ENCODE results near the gene TEKT2. TPM values are rescaled to one million over a fixed set of nuclear protein-coding genes. Genes with fewer than 3 reads are reported as not detected.

TEKT2 gene
- total and polyA plus RNA-seq, 2 donors (not counting 3 experiments of a cell fraction or from before 2014, with no cell fraction given) = 0.38 to 0.61 TPM

GRCh38 chr1:36084497-36085115 lies 712 bp downstream of the TEKT2 start:
- Histone ChIP-seq H3K4me2 (ENCODE audit: insufficient read depth, low read length) (peak overlapping the region; percentile 67), H3K9me3 (replicated peaks; ENCODE audit: control insufficient read depth, insufficient read depth, low read length) (no peaks in the 10 kb centered on the region), H4K20me1 (replicated peaks; ENCODE audit: control insufficient read depth, extremely low read depth, insufficient read depth, low read length) (no peaks in the 10 kb centered on the region), H3K9ac (replicated peaks; ENCODE audit: extremely low read depth, insufficient read depth, low read length) (peak overlapping the region; percentile 60), H3K4me1 (ENCODE audit: control insufficient read depth, extremely low read depth, insufficient read depth, low read length) (peaks cover 3% of the 10 kb centered on the region), H3K9me1 (replicated peaks; ENCODE audit: control insufficient read depth, extremely low read depth, insufficient read depth, low read length) (no peaks in the 10 kb centered on the region), H3K36me3 (ENCODE audit: control insufficient read depth in 2 of 2, extremely low read depth in 1 of 2, insufficient read depth in 2 of 2, low read length in 2 of 2) (no peaks in the 10 kb centered on the region), H3K4me3 (replicated peaks in 1 of 3; ENCODE audit: insufficient read depth in 1 of 3, low read depth in 1 of 3, low read length in 3 of 3) (peak overlapping the region; percentile 39 to 58 (median 51)), H3K27me3 (ENCODE audit: control insufficient read depth in 2 of 2, insufficient read depth in 2 of 2, low read length in 2 of 2) (no peaks in the 10 kb centered on the region), H3K27ac (ENCODE audit: insufficient read depth, low read depth, low read length) (no peak overlapping the region), H2AFZ (ENCODE audit: low read depth, low read length) (peak overlapping the region; percentile 89), H3K79me2 (ENCODE audit: control insufficient read depth, insufficient read depth, low read length) (peaks cover 7% of the 10 kb centered on the region)
- POLR2A ChIA-PET = no interaction called here
- BruUV-seq (replicated peaks) = no TSS peak
- TF ChIP-seq EZH2 (IDR thresholded peaks at IDR 0.05; ENCODE audit: borderline replicate concordance, low read depth, low read length, severe bottlenecking) (no peak), MYC (IDR thresholded peaks at IDR 0.05; ENCODE audit: low read depth, low read length) (no peak), CTCF (IDR thresholded peaks at IDR 0.05; ENCODE audit: extremely low read depth in 1 of 2, insufficient read depth in 1 of 2, low read depth in 1 of 2, low read length in 2 of 2) (no peak)
- dilution Hi-C loops (cut with MboI; ENCODE audit: extremely low pct_ligation_motif_present, low sequenced_read_pairs) (no loop called here), intact Hi-C loops (cut with micrococcal nuclease) (no loop called here)
- DNase-seq (ENCODE audit: low read depth, low spot score) (no peak), FAIRE-seq (no peak)
- CTCF ChIA-PET = interaction anchor here (0.8 to 1.8 kb wide), 4 partner anchors 13 to 202 kb away, joined by 3 to 5 read pairs (median 4); partner anchors contain the start of gene AGO1

DNA sequence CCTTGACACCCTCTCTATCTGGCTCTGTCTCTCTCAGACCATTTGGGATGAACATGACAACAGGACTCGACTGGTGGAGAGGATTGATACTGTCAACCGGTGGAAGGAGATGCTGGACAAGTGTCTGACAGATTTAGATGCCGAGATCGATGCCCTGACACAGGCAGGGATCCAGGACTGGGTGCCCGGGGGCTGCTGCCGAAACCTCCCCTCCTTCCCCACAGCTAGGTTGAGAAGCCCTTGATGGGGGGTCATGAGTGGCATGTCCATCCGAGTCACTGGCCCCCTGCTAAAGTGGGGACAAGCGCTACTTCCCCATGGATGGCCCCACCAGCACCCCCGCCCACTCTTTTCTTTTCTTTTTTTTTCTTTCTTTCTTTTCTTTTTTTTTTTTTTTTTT lies 1.2 kb downstream of the TEKT2 start:
- Histone ChIP-seq H3K27ac (ENCODE audit: insufficient read depth, low read depth, low read length) (no peak overlapping the region), H3K36me3 (ENCODE audit: control insufficient read depth in 2 of 2, extremely low read depth in 1 of 2, insufficient read depth in 2 of 2, low read length in 2 of 2) (no peaks in the 10 kb centered on the region), H3K79me2 (ENCODE audit: control insufficient read depth, insufficient read depth, low read length) (peaks cover 12% of the 10 kb centered on the region), H2AFZ (ENCODE audit: low read depth, low read length) (no peak overlapping the region), H3K9me1 (replicated peaks; ENCODE audit: control insufficient read depth, extremely low read depth, insufficient read depth, low read length) (no peaks in the 10 kb centered on the region), H3K4me1 (ENCODE audit: control insufficient read depth, extremely low read depth, insufficient read depth, low read length) (peaks cover 8% of the 10 kb centered on the region), H3K9me3 (replicated peaks; ENCODE audit: control insufficient read depth, insufficient read depth, low read length) (no peaks in the 10 kb centered on the region), H3K4me2 (ENCODE audit: insufficient read depth, low read length) (no peak overlapping the region), H4K20me1 (replicated peaks; ENCODE audit: control insufficient read depth, extremely low read depth, insufficient read depth, low read length) (no peaks in the 10 kb centered on the region), H3K4me3 (replicated peaks in 1 of 3; ENCODE audit: insufficient read depth in 1 of 3, low read depth in 1 of 3, low read length in 3 of 3) (no peak overlapping the region), H3K9ac (replicated peaks; ENCODE audit: extremely low read depth, insufficient read depth, low read length) (no peak overlapping the region), H3K27me3 (ENCODE audit: control insufficient read depth in 2 of 2, insufficient read depth in 2 of 2, low read length in 2 of 2) (no peaks in the 10 kb centered on the region)
- intact Hi-C loops (cut with micrococcal nuclease) = no loop called here
- FAIRE-seq (no peak), DNase-seq (ENCODE audit: low read depth, low spot score) (no peak)
- CTCF ChIA-PET = interaction anchor here (1.8 kb wide), 1 partner anchor 202 kb away, joined by 4 read pairs; the partner anchor contains the start of gene AGO1
- POLR2A ChIA-PET = no interaction called here
- dilution Hi-C loops (cut with MboI; ENCODE audit: extremely low pct_ligation_motif_present, low sequenced_read_pairs) = no loop called here
- no peak for TF ChIP-seq MYC (IDR thresholded peaks at IDR 0.05; ENCODE audit: low read depth, low read length)
- no peak for TF ChIP-seq GATA2 (IDR thresholded peaks at IDR 0.05; ENCODE audit: insufficient read depth, insufficient read length, low read depth, low read length)
- BruUV-seq (replicated peaks) = no TSS peak
